22Rv1 (cell line): Measurements from ENCODE around the gene HERC3.

Experiments
- ZFX ChIP-seq: fragments of 450-650 bp; IDR thresholded peaks from 2 replicates; pipeline ENCODE4 v1.6.1; 2017; ENCODE audit warnings: antibody characterized with exemption, borderline replicate concordance
- TF ChIP-seq, protein P1 (sequence below): fragments of 450-650 bp; IDR thresholded peaks from 2 replicates; pipeline ENCODE4 v1.5.1; 2017; ENCODE audit warnings: mild to moderate bottlenecking

DNA sequence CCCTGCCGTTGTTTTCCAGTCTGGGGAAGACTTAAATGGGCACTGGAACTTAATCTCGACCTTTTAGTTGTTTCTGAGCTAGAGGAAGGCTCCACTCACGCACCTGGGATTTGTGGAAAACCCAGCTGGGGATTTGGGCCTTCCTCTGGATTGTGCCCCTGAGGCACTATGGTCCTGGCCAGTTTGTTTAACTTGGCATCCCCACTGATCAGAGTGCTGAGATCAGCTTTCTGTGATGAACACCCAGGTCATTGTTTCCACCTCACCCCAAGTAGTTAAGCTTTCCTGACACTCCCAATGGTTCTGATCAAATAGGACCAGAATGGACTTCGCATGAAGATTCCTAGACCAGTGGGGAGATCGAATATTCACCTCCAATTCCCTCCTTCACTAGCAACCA, 125.8 kb downstream of the HERC3 start:
- TF ChIP-seq ZFX = no peak
- TF ChIP-seq, protein P1, sequence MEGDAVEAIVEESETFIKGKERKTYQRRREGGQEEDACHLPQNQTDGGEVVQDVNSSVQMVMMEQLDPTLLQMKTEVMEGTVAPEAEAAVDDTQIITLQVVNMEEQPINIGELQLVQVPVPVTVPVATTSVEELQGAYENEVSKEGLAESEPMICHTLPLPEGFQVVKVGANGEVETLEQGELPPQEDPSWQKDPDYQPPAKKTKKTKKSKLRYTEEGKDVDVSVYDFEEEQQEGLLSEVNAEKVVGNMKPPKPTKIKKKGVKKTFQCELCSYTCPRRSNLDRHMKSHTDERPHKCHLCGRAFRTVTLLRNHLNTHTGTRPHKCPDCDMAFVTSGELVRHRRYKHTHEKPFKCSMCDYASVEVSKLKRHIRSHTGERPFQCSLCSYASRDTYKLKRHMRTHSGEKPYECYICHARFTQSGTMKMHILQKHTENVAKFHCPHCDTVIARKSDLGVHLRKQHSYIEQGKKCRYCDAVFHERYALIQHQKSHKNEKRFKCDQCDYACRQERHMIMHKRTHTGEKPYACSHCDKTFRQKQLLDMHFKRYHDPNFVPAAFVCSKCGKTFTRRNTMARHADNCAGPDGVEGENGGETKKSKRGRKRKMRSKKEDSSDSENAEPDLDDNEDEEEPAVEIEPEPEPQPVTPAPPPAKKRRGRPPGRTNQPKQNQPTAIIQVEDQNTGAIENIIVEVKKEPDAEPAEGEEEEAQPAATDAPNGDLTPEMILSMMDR = no peak
